NCI-H446 treated with DMSO at 0.1 percent for 48 hours (cell line): Measurements from ENCODE around the gene IGFN1.

Experiments used
- DNase-seq: peaks from one replicate; lab custom pipeline; 2025; lab: John Stamatoyannopoulos, UW

The IGFN1 gene

DNA sequence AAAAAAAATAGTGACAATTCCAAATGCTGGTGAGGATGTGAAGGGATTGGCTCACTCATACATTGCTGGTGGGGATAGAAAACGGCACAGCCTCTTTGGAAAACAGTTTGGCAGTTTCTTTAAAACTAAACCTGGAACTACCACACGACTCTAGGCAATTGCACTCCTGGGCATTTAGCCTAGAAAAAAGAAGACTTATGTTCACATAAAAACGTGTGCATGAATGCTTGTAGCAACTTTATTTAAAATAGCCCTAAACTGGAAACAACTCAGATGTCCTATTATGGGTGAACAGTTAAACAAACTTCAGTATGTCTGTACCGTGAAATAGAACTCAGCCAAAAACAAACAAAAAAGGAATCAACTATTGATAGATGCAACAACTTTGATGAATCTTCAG is 26.9 kb upstream of the IGFN1 start:
- DNase-seq, result no peak

DNA sequence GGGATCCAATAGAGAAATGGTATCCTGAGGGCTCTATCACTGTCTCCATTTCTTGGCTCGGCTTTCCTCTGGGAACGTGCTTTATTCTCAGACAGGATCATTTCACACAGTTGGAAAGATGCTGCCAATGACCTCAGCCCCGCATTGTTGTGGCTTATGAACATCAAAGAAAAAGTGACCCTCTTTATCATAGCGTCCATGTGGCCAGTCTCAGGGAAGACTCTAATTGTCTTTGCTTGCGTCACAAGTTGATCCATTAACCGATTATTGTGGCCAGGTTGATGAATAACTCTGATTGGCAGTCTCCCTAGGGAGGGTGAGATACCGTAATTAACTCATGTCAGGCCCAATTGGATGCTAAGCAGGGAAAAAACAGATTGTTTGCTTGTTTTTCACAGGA is 26.0 kb upstream of the IGFN1 start:
- DNase-seq, result no peak

DNA sequence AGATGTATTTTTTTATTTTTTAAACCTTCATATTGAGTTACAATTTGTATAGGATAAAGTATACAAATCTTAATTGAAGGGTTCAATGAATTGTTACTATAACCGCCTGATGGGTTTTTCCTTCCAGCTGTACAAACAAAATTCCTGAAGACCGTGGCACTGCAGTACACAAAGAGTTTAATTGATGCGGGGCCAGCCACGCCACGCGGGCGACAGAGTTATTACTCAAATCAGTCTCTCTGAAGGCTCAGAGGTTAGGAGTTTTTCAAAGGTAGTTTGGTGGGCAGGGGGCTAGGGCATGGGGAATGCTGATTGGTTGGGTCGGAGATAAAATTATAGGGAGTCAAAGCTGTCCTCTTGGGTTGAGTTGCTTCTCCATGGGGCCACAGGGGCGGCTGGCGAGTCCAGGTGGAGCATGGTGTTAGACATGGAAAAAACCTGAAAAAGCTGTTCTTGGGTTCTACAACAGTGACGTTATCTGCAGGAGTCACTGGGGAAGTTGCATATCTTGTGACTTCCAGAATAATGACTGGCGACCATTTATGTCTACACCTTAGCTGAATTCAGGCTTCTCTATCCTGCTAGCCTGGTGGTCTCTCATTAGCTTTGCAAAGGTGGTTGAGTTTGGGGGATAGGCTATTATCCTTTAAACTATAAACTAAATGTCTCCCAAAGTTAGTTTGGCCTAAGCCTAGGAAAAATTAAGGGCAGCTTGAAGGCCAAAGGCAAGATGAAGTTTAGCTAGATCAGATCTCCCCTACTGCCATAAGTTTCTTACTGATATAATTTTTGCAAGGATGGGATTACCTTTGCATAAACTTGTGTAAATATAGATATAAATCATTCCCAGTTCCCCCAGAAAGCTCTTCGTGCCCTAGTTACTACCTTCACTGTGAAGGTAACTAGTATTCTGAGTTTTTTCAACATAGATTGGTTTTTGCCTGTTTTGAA is 23.3 kb upstream of the IGFN1 start:
- no peak for DNase-seq

DNA sequence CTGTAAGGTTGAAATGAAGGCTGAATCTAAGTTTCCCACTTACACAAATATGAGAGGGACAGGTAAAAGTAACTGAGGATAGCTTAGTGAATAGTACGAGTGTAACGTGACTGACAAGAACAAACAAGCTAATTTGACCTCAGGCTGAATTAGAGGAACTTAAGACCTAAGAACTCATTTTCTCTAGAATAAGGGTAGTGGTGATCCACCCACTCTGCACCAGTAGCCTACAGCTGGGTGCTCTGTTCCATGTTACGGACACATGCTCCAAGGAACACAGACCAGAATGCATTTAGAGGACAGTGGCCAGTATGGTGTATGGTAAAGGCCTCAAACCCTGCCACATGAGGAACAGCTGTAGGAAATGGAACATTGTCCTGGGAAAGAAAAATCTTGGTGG is 21.4 kb upstream of the IGFN1 start:
- no peak for DNase-seq

DNA sequence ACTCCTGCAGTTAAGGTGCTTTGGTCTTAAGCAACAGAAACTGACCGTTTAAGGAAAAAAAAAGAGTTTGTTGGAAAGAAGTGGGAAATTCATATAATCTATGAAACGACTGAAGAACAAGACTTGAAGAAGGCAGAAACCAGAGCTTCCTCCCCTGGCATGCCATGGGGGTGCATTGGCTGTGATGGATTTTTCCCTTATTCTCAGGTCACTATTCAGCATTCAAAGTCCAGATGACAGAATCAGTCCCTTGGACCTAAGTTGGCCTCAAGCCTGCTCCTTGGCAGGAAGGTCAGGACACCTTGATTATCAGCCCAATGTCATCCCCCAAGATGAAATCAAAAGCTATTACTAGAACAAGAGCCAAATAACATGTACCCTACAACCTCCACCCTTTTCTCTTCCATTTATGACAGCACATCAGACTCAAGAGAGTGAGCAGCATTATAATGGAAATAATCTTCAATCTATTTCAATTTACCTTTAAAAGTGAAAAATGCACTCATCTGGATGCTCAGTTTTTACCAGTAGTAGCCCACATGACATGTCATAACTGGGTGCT is 20.6 kb upstream of the IGFN1 start:
- no peak for DNase-seq

DNA sequence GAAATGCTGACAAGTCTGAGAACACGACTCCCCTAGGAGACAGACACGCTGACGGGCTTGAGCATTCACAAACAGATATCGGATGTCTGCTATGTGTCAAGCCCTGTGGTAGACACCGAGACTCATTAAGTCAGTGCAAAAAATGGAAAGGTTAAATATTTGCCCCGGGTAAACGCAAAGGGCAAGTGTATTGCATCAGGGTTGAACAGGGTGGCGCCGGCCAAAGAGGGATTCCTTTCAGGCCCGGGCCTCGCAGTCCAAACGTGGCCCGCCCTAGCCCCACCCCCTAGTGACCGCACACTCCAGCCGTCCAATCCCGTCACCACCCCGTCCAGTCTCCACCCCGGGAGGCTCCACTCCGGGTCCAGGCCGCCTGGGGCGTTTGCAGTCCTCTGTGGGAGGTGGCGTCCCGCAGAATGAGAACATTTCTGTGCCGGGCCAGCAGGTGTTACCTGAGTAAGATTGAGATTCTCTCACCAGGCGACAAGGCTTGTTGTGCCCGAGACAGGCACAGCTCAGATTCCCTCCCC is 20.0 kb upstream of the IGFN1 start:
- DNase-seq, result peak; percentile 33

DNA sequence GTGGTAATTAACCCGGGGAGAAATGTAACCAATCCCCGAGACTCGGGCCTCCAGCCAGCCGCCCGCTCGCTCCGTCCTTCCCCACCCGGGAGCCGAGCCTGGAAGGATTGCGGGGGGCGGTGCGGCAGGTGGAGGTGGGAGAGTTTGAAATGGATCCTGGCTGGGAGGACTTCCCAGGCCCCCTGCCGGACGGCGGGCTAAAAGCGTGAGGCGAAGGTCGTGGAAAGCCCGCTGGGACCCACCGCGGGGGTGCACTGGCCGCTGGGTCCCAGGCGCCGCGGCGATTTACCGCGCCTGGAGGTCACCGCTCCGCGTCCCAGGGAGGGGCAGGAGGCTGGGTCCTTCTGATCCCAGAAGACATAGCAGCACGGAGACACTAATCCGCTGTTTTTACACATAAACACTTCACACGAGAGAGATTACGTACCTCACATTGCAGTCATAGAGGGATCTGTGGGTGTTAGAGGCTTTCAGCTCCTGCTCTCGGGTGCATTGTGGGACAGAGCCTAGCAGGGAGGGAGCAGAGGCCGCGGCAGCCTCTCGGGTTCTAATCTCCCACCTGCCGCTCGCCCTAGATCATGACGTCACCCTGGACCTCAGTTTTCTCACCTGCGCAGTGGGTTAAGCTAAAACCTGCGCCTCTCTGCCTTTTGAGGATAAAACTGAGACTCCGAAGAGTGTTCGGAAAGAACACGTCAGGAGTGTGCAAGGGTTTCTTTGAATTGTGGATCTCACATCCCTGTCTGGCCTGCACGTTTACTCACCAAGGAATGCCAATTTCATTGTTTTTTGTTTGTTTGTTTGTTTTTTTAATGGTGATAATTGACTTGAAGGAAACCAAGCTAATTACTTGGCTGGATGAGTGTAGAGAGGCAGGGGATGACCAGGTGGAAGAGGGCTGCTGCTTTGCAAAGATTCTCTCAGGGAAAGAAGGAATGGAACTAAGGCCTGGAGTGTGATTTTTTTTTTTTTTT is 19.3 kb upstream of the IGFN1 start:
- no peak for DNase-seq

DNA sequence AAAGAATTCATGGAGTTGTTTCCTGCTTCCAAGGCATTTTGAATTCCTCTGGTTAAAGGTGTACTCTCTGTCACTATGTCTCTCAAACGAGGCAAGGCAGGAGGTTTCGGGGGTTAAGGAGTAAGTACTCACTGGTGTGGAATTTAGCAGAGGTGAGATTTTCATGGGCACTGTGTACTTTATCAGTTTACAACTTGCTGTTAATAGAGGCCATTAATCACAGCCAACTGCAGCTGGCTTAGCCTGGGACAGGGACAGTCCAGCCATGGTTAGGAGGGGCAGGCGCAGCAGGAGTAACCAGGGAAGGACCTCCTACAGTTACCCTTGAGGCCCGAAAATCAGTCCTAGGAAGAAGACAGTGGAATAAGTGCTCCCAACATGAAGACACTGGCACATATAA is 18.3 kb upstream of the IGFN1 start:
- DNase-seq, result no peak

DNA sequence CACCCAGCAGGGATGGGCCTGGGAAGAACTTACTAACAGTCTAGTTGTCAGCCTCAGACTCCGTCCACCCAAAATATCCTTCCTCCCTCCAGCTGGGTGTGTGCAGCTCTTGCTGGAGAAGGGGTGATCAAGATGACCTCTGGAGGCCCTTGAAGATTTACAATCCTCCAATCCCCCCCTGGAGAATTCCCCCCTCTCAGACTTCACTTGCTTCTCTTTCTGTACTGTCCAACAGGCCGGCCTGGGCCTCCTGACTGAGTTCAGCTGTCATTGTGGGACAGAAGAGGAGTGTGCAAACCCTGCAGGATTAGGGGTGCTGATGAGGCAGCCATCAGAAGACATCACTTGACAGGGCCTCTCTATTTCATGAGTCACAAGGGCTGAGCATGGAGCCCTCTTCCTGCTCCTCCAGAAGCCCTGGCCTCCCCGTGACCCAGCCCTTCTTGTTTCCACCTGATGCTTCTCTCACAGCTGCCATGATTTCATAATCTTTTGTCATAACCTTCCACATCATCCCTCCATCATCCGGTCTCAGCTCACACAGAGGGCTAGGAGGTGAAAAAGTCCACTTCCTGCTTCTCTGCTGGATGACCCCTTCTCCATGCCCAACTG is 17.5 kb upstream of the IGFN1 start:
- DNase-seq, result no peak

DNA sequence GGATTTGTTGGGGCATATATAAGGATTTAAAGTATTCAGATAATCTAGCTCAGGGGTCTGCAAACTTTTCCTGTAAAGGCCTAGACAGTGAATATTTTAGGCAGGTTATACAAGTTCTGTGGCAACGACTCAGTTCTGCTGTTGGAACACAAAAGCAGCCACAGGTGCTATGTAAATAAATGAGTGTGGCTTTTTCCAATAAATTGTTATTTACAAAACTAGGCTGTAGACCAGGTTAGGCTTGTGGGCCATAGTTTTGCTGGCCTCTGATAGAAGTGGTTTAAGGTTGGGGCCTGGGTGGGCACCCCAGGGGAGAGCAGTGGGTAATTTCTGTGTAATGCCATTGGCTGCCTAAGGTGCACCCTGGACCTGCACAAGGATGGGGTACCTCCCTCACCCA is 16.9 kb upstream of the IGFN1 start:
- no peak for DNase-seq

DNA sequence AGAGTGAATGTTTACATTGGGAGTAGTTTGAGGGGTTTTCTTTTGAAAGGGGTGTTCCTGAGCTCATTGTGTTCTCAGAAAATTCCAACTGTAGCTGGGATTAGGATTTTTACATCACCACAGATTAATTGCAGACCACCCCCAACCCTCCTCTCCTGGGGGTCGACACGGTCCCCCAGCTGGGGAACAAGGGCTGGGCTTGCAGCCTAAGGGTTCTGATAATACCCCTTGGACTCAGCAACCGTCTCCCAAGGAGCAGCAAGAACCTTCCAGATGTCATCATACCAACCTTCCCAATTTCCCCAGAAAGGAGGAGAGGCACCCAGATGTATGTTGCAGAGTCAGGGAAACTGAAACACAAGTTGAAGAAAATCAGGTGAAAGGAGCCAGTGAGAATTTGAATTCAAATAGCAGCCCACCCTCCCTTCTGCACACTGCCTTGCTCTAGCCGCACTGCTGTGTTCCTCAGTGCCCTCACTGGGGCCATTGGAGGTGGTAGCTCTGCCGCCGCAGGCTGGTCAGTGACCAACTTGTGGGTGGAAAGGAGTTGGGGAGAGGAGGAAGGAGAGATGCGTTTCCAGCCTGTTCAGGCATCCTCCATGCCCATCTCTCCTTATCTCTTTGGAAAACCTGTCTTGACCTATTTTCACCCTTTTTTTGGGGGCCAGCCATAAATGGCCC is 14.7 kb upstream of the IGFN1 start:
- no peak for DNase-seq

DNA sequence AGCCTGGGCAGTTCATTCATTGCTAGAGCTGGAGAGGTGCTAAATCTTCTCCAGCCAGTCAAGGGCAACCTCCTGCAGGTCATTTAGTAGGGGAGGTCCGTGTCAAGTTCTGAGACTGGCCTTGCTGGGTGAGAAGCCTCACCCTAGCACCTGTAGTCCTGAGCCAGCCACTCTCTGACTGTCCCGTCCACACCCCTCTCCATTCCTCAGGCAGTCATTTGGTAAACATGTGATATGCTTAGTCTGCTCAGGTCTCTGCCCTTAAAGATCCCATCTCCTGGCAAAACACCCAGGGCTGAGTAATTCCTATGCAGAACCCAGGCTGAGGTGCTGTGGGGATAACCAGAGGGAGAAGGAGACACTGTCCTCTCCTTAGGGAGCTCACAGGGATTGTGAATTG is 13.7 kb upstream of the IGFN1 start:
- DNase-seq, result no peak

DNA sequence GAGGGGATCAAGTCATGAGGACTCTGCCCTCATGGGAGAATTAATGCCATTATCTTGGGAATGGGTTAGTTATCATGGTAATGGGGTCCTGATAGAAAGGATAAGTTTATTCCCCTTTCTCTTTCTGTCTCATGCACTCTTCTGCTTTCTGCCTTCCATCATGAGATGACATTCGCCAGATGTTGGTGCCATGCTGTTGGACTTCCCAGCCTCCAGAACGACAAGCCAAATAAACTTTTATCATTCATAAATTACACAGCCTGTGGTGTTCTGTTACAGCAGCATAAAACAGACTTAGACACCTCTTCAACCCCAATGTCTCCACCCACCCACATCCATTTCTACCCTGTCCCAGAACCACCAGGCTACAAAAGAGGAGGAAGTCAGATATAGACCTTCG is 11.9 kb upstream of the IGFN1 start:
- DNase-seq, result no peak

DNA sequence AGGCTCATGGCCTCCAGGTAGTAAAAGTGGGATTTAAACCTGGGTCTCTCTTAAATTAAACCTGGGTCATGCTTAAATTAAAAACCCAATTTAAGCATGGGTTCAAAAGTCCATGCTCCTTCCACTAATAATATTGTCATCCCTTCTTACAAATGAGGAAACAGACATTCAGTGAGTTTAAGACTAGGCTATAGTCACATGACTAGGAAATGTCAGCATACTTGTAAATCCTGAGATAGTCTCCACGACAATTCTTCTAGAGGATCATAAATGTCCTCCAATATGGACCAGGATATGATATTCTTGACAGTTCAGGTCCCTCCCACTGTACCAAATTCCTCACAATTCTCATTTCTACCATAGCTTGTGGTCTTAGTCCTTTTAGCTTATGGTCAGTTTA is 10.5 kb upstream of the IGFN1 start:
- no peak for DNase-seq

DNA sequence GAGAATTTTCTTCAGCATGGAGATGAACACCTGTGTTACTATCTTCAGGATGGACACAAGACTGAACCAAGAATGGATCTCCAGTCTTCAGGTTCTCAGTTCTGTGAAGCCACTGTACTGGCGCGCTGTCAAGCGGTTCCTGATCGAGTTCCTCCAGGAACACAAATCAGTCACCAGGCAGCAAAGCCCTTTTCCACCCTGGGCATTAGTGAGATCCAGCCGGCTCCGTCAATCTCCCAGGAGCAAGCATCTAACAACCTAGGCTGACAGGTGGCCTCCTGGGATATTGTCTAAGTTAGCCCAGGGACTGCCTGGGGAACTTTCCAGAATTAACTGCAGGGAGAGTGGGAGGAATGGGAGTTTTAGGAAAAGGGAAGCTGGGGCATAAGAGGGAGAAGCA is 9.7 kb upstream of the IGFN1 start:
- no peak for DNase-seq

DNA sequence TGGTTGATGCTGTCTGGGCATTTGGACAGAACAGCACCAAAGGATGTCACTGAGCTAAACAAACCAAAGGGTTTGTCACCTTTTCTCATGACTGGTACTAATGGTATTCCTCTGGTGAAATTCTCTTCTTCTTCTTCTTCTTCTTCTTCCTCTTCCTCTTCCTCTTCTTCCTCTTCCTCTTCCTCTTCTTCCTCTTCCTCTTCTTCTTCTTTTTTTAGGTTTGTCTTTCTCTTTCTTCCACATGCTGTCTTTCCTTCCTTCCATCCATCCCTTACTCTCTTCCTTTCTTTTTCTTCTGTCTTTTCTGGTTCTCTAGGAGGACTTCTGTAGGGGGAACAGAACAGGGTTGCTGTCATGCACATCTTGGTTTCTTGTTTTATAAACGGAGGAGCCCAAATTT is 9.3 kb upstream of the IGFN1 start:
- DNase-seq, result no peak

DNA sequence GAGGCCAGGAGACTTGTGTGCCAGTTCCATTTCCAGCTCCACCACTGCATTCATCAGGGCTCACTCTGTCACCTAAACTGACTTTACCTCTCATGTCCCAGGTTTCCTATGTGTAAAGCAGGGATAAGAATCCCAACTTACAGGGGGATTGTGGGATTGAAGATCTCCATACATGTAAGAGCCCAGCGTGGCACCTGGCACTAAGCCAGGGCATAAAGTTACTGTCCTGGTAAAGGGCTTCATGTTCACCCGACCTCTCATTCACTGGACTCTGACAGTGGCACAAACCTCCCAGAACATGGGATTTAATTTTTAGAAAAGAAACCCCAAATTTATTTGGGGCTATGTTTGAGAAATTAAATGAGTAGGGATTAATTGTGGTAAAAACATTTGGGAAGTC is 8.9 kb upstream of the IGFN1 start:
- no peak for DNase-seq

DNA sequence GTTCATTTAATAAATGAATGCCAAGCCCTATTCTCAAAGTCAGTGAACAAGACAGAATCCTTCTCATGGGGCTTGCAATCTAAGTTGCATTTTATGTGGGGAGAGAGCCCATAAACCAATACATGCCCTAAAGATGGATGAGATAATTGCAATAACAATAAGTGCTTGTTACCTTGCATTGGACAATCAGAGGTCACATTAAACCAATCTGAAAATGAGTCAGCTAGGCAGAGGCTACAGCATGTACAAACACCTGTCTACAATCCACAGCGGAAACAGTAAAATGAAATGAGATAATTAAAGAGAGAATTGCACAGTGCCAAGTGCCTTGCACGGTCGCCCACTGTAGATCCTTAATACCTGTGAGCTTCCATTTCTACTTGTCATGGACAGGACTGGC is 7.4 kb upstream of the IGFN1 start:
- no peak for DNase-seq

DNA sequence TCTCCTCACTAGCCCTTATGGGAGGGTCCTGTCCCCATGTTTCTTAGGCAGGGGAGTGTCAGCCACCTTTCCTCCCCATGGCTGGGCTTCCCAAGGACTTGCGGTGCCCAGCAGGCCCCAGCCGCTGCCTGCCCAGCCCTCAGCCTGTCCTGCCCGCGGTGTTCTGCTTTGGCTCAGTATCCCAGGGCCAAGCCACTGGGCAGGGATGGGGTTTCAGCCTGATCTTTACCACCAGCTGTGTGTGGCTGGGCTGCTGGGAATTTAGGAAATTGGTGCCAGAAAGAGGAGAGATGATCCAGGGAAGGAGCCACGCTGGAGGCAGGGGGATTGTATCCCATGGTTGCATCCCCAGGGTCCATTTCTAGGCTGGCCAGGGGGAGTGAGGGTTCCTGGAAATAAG is 6.9 kb upstream of the IGFN1 start:
- DNase-seq, result no peak

DNA sequence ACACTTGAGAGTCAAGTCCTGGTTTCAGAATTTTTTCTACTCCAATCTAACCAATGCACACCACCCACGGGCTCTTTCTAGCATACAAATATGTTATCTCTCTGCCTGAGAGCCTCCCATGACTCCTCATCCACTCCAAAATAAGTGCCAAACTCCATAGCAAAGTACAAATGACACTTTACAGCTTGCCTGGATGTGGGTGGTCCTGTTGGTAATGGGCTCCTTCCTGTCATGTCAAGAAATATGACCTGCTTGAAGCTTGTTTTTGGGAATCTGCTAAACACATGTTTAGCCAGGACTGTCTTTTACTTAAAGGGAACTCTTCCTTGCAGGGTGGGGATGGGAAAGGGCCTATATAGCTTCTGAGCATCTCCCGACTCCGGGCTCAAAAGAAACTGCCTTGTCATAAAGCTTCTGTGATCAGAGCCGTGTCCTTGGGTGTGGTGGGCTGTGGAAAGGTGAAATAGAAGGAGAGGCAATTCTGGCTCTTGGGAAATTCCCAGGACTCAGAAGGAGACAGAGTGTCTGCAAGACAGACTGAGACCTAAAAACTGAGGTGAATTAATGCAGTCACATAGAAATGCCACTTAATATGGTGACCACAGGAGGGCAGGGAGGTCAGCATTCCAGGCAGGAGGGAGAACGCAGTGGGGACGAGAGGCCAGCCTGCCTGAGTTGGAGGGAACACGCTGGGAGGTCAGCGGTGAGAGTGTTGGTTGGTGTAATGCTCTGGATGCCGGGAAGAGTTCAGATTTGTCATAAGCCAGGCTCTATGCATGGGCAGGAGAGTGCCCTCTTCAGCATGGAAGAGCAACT is 6.1 kb upstream of the IGFN1 start:
- no peak for DNase-seq

DNA sequence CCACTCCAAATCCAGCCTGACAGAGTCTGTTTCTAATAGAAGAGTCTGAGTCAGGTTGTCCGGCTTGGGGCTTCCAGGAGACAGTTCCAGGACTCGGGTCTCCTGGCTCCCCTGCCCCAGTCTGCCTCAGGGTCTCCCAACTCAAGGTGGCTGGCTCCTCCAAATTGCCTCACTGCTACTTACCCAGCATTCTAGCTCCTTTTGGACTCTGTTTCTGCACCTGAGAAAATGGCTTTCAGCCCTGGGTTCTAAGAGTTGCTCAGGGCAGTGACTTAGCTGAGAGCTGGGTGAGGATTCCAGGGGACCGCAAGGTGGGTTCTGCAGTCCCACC is 5.5 kb upstream of the IGFN1 start:
- no peak for DNase-seq
